Stimulated activated CD4-positive, alpha-beta T cell treated with anti-CD3 and anti-CD28 coated beads, Interleukin-2, amount 100 ng/mL, for 24 hours (primary cell): ENCODE data around the gene CIAPIN1.

ENCODE experiments used
- DNase-seq, 2 donors: peaks; one replicate each; pipeline ENCODE4 v3.0.0-alpha.2; 2020

The CIAPIN1 gene

GRCh38 chr16:57447186-57447962, at the start of gene CIAPIN1, which contains the start of gene COQ9:
Gene CIAPIN1 (minus strand): TSS chr16:57447385. CDS start chr16:57440928, 6,457 bp downstream.
Gene COQ9 (plus strand): TSS chr16:57447479. CDS start chr16:57447506, 27 bp downstream.
- DNase-seq, result peak; percentile 90 to 94

- no peak for DNase-seq
Measured at GRCh38 chr16:57493767-57494166, 46.6 kb upstream of the CIAPIN1 start.

DNA sequence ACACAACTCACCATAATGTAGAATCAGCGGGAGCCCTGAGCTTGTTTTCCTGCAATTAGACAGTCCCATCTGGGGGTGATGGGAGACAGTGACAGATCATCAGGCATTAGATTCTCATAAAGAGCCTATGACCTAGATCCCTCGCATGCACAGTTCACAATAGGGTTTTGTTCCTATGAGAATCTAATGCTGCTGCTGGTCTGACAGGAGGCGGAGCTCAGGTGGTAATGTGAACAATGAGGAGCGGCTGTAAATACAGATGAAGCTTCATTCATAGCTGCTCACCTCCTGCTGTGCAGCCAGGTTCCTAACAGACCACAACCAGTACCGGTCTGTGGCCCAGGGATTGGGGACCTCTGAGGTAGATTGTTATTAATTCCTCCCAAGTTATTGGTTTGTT, 42.0 kb upstream of the CIAPIN1 start:
- DNase-seq, result no peak

DNA sequence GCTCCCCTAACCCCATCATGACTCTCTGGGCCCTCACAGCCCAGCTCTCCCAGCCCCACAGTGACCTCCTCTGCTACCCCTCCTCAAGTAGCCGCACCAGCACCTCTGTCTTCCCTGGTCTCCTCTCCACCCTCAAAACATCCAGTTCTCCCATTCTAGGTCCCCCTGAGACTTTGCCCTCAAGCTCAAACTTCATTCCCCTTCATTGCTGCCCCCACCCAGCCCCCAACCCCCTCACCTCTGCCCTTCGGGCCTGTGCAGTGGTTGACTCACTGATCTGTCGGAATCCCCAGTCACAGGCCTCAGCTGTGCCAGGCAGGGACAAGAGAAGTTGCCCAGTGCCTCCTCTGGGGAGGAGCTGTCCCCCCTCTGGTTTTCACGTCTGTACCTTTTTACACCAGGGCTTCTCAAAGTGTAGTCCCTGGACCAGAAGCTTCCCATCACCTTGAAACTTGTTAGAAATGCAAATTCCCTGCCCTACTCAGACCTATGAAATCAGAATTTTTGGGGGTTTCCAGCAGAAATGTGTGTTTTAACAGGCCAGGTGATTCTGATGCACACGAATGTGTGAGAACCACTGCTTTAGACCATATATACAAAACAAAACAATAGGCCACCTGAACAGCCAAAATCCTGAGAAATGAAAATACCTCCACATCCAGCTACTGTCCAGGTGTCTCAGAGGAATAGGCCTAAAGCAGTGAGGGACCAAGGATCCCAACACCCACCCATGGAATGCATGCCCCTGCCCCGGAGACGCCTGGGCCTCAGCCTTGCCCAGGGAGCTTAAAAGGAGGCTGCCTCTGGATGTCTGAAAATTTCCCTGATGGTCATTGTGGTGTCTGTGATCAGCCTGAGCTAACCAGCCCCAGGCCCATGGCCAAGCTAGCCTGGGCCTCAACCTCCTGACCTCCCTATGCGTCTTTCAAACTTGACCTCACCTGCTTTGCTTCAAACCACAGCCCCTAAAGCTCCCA, 40.0 kb upstream of the CIAPIN1 start:
- no peak for DNase-seq

- DNase-seq, result peak; percentile 86 to 90
Measured at GRCh38 chr16:57485916-57486857, 39.0 kb upstream of the CIAPIN1 start, which contains the start of gene DOK4. Gene DOK4 (minus strand): TSS chr16:57486493. CDS start chr16:57479507, 6,986 bp downstream.

- no peak for DNase-seq
Measured at GRCh38 chr16:57485091-57485915, 38.1 kb upstream of the CIAPIN1 start.

DNA sequence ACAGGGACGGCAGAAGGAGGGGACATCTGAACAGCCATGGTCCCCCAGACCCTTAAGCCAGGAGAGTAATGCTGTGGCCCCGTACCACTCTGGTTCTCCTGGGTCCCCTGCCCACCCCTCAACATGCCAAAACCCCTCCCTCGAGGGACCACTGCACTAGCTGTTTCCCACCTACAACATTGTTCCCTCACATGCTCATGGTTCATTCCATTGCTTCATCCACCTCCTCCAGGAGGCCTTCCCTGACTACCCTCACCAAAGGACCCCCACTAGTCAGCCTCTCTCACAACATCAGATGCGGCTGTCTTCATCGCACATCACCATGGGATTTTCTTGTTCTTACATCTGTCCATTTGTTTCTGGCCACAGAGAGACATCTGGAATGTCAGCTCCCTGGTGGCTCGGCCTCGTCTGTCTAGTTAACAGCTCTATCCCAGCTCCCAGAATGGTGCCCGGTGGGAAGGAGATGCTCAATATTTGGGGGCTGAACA, 37.4 kb upstream of the CIAPIN1 start:
- no peak for DNase-seq

GRCh38 chr16:57483725-57484514, 36.7 kb upstream of the CIAPIN1 start:
- DNase-seq, result no peak

DNA sequence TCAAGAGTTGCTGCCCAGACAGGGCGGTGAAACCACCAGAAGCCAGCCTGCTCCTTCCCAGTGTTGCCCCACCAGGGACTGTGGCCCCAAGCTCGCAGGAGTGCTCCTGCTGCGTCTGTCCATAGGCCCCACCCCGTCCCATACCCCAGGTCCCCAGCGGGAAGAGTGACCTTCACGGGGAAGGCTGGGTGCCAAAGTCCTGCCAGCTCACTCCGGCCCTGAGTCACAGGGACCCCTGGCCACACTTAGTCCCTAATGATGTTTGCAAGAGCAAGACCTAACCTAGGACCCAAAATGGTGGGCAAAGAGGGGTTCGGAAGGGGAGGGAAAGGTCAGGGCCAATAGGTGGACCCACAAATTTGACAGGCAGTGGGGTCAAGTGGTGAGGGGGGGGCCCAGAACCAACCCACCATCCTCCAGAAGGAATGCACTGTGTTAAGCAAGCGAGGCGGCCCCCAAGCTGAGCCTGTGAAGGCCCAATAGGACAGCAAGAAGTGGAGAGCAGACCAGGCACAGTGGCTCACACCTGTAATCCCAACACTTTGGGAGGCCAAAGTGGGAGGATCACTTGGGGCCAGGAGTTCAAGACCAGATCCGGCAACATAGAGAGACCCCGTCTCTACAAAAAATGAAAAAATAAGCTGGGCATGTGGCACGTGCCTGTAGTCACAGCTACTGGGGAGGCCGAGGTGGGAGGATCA, 35.8 kb upstream of the CIAPIN1 start:
- no peak for DNase-seq

DNA sequence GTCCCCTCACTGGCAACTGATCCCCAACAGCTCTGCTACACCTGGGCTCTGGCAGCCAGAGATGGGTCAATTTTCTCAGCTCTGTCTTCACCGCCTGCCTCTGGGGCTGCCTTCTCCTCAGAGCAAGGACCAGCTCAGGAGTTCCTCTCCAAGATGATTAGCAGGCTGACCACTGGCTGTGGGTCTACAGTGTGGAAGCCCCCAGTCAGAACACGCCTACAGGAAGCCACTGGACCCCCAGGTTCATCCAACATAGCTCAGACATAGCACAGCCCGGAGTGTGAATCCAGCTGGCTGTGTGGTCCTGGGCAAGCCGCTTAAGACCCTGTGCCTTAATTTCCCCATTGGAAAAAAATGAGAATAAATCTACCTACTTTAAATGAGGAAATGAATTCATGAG, 34.2 kb upstream of the CIAPIN1 start:
- no peak for DNase-seq

- no peak for DNase-seq
Measured at GRCh38 chr16:57480754-57481230, 33.6 kb upstream of the CIAPIN1 start.

DNA sequence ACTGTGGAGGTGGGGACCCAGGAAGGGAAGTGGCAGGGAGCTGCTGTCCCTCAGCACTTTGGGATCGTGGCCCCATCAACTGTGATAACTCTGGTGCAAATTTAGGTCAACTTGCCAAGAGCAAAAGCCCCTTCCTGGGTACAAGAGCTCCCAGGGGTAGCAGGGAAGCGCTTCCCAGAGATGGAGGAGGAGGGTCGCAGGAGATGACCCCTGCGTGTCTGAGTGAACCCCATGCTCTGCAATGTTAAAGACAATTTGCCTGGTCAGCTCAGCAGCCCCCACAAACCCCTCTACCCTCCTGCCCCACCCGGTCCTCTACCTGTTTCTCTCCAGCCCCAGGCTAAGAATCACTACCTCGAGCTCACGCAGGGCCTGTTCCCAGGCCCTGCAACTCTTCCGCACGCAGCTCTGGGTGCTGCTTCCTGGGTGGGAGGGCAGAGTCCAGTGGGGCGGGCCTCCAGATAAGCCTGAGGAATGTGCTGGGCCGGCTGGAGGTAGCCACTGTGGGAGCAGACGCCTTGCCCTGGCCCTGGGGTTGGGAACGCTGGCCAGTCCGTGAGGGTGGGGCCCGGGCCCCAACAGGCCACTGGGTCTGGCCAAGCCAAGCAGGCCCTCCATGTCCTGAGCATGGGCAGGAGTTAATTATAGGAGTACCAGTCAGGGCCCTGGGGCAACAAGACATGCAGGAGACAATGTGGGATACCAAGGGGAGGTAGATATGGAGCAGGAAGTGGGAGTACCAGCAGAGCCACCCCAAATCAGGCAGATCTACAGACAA, 33.0 kb upstream of the CIAPIN1 start:
- DNase-seq, result no peak

- DNase-seq, result no peak
Measured at GRCh38 chr16:57479205-57479975, 32.2 kb upstream of the CIAPIN1 start.

GRCh38 chr16:57478396-57479204, 31.4 kb upstream of the CIAPIN1 start:
- DNase-seq, result no peak

DNA sequence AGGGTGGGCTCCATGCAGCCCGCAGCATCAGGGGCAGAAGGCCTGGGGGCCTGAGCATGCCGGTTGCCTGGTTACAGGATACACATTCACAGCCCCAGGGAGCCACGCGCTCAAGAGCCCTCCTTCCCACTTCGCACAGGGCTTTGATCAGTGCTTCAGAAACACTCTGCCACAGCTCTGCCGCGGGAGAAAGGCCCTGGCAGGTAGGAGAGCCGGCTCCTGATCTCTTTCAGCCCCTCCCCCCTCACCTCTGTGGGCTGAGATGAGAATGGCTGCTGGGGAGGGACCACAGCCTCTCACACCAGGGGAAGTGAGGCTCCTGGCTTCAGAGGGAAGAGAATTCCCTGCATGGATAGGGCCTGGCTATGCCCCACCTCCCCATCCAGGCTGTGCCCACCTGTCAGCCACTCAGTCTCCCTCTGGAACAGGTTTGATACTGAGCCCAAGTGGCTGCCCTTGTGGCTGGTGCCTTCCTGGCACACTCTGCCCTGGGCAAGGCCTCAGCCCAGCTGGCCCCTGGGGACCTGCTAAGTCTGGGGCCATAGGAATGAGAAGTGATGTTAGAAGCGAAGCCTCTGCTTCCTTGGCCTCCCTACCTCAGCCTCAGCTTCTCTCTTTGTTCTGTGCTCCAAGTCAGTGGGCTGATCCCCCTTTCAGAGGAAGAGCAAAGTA, 30.5 kb upstream of the CIAPIN1 start:
- no peak for DNase-seq
